HepG2 (cell line): ENCODE results near the gene S1PR5.
A peak's percentile ranks its signal among the peaks of the same experiment; 100 is the strongest.

Source experiments
- CTCF ChIP-seq: sonication (generic); formaldehyde crosslinking; IDR thresholded peaks from 2 replicates; pipeline ENCODE4 v1.5.0; 2020; ENCODE audit warnings: mild to moderate bottlenecking, missing genetic modification reagents, moderate library complexity
- NFE2L1 ChIP-seq: sonication (generic); formaldehyde crosslinking; IDR thresholded peaks from 2 replicates; pipeline ENCODE4 v1.4.0; 2020; ENCODE audit warnings: missing genetic modification reagents, mild to moderate bottlenecking, borderline replicate concordance
- ZNF687 ChIP-seq: sonication (generic); formaldehyde crosslinking; IDR thresholded peaks from 2 replicates; pipeline ENCODE4 v1.5.1; 2020; ENCODE audit warnings: mild to moderate bottlenecking, missing genetic modification reagents, moderate library complexity

GRCh38 chr19:10501971-10502523, 15.2 kb downstream of the S1PR5 start:
- TF ChIP-seq CTCF (peak; percentile 3; the same call in 1 of the 2 replicates), NFE2L1 (no peak), ZNF687 (CRISPR knock-in tag) (peak; percentile 81)
